Kidney capillary endothelial cell (primary cell): ENCODE measurements around the gene IL31.
A peak's percentile ranks its signal among the peaks of the same experiment; 100 is the strongest.
"Not testable (repeated sequence)": the region's sequence is repeated elsewhere in the genome, so short reads cannot be mapped to it uniquely, and the experiment has no call there.

Experiments
- DNase-seq: peaks from one replicate; pipeline ENCODE4 v3.0.0-alpha.2; 2018; ENCODE audit warnings: low spot score

The IL31 gene

DNA sequence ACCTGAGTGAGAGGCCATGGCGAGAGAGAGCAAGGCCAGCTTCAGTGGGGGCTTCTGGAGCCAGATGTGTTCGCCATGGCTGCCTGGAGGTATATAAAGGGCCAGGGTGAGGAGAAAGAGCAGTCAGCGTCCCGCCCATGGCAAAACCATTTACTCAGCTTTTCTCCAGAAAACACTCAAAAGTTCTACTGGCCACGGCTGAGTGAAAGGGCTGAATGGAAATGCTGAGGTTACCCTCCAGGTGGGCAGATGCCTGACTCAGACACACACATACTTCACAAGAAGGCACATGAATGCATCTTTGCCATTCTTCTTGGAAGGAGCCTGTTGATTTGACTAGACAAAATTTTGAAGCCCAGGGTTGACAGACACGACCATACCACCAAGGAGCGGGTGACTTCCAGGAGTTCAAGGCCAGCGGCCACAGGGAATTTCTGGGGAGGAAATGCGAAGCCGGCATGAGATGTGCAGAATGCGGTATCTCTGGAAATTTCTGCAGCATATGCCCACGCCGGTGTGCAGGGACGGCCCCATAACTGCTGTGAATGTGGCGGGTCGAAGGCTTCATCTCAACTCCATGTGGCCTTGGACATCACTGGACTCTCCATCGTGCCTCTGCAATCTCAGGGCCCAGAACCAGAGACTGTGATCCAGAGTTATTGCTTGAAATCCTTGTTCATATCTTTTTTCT, at the start of gene IL31:
Gene IL31, minus strand, starts transcription at position 67 of the 691 bp plus-strand sequence. Its CDS starts 49 bp downstream, at position 18.
- no peak for DNase-seq

GRCh38 chr12:122216445-122216844, 42.4 kb upstream of the IL31 start:
- no peak for DNase-seq

DNA sequence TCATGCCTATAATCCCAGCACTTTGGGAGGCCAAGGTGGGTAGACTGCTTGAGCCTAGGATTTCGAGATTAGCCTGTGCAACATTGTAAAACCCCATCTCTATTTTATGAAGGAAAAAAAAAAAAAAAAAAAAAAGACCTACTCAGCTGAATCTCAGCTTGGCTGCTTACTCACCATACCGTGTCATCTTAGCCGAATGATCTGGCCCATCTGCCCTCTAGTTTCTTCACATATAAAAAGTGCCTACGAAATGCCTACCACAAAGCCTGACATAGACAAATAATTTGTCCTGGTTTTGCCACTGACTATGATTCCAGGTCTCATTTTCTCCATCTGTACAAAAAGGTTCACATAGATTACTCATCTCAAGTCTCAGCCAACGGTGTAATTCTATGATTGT, 41.8 kb upstream of the IL31 start:
- no peak for DNase-seq

DNA sequence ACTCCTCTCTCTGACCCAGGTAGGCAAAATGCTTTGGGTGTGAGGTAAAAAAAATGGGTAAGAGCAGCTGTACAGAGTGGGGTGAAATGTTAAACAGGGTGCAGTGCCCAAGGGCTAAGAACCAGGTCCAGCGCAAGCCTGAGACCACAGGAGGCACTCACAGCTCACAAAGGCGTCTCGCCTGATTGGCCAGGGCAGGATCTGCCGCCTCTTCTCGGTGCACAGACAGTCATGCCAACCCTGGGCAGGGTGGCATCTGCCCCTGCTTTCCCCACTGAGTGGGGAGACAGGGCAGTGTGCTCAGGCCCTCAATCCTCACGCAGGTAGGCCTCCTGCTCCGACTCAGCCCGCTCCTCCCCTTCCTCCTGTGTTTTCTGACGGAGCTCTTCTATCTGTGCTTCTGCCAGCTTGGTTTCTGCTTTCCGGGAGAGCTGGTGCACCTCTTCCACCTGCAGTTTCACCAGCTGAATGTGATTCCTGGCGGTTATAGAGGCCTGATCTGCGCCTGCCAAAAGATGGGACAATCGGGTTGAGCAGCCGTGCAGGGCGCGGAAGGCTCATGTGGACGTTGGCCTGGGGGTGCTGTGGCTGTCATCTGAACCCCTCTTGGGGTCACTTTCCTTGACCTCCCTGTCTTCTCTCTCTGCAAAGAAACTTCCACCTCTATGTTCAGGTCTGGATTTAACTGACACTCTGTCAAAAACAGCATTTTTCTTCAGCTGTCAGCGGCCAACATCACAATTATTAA, 34.2 kb upstream of the IL31 start:
- no peak for DNase-seq

DNA sequence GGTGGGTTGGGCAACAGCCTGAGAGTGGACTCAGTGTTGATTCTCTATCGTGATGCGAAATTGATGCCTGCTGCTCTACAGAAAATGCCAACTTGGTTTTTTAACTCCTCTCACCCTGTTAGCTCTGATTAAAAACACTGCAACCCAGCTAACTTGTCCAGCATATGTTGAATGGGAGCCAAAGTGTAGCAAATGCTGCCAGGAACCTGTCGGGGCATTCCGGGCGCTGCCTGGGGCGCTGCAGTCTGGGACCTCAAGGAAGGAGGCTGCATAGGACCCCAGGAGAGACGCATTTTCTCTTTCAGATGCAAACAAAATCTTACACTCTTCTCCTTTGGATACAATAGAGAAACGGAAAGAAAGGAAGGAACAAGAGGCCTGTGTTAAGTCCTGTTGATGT, 33.4 kb upstream of the IL31 start:
- no peak for DNase-seq

GRCh38 chr12:122206976-122207375, 33.0 kb upstream of the IL31 start:
- no peak for DNase-seq

GRCh38 chr12:122206111-122206881, 32.3 kb upstream of the IL31 start:
- no peak for DNase-seq

GRCh38 chr12:122205053-122205925, 31.3 kb upstream of the IL31 start:
- DNase-seq, result no peak

GRCh38 chr12:122204167-122205052, 30.4 kb upstream of the IL31 start:
- DNase-seq, result no peak

DNA sequence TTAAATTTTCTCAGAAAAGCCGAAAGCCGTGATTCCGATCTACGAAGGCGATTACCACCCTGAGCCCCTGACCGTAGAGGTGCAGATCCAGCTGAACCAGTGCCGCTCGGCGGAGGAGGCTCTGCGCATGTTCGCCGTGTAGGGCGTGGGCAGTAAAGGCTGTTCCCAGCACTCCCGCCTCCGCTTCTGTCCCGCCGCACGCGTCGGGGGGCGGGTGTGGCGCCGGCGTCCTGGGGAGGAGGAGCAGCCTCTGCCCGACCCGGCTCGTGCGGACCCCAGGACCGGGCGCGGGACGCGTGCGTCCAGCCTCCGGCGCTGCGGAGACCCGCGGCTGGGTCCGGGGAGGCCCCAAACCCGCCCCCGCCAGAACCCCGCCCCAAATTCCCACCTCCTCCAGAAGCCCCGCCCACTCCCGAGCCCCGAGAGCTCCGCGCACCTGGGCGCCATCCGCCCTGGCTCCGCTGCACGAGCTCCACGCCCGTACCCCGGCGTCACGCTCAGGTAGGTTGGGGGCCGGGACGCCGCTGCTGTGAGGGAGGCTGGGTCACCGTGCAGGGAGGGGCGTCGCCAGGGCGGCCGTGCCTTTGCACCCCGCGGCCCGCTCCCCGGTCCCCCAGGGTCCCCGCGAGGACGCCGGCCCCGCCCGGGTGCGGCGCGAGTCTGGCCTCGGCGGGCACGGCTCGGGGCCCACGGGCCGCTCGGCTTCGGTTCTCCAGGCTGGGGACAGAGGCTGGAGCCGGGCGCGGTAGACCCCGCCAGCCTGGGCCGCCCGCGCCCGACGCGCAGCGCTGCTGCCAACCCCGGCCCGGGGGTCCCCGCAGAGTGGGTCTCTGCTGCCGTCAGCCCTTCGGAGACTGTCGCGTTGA, 29.5 kb upstream of the IL31 start, which contains the start of gene B3GNT4:
Gene B3GNT4, plus strand, starts transcription at position 409 of the 866 bp plus-strand sequence. CDS start 910 bp downstream, outside the sequence.
- DNase-seq, result peak; percentile 36

GRCh38 chr12:122202811-122203210, 28.8 kb upstream of the IL31 start:
- DNase-seq, result not testable (repeated sequence)

DNA sequence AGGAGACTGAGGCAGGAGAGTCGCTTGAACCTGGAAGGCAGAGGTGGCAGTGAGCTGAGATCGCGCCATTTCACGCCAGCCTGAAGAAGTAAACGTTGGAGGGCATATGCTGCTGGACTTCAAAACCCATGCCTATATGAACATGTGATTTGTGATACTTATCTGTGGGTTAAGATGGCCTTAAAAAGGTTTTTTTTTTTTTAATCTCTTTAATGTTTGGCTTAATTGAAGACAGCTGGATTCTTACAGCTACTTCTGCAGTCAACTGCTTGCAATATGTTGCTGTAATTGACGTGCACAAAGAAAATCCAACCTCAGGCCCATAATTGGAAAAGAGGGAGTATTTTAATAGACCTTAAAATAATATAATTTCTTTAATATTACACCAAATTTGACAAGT, 28.0 kb upstream of the IL31 start:
- DNase-seq, result no peak

- DNase-seq, result no peak
Observed at GRCh38 chr12:122201381-122201780, 27.4 kb upstream of the IL31 start.

- DNase-seq, result no peak
Observed at GRCh38 chr12:122200541-122201175, 26.6 kb upstream of the IL31 start.

GRCh38 chr12:122199484-122200355, 25.7 kb upstream of the IL31 start:
- no peak for DNase-seq

DNA sequence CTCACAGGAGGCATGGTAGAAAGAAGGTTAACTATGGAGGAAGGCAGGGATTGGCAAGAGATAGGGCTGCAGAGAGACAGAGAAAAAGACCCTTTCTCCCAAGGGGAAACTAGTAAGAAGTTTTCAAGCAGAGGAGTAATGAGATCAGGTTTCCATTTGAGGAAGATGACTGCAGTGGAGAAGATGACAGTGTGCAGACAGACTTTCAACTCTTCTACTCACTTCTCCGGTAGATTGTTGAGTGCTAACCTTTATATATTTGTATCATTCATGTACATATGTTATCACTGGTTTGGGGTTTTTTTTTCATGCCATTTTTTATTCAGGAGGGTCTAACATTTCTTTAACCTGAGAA, 23.6 kb upstream of the IL31 start:
- no peak for DNase-seq

- no peak for DNase-seq
Observed at GRCh38 chr12:122195405-122195804, 21.4 kb upstream of the IL31 start.

- no peak for DNase-seq
Observed at GRCh38 chr12:122194804-122195203, 20.8 kb upstream of the IL31 start.
